IMR-90 (cell line): Measurements from ENCODE around the gene TMEM131. TPM values are rescaled to one million over a fixed set of nuclear protein-coding genes. Genes with fewer than 3 reads are reported as not detected.
A peak's percentile ranks its signal among the peaks of the same experiment; 100 is the strongest.

Experiments used
- ATAC-seq: fragments of 200-7000 bp; cut with Tn5 transposase; 2 replicates; pipeline ENCODE4 v1.9.1; 2020; ENCODE audit warnings: low read depth, mild to moderate bottlenecking, moderate library complexity
- BruUV-seq: library from RNA; stranded (reverse); fragments of 400-500 nt; replicated peaks from 2 replicates; lab custom pipeline; 2021; lab: Mats Ljungman, UMichigan
- CTCF ChIA-PET: fragments of 300-600 bp; formaldehyde crosslinking; extraction: SDS; loops from one replicate; lab custom pipeline; 2021; ENCODE audit warnings: antibody characterized with exemption; lab: Yijun Ruan, JAX
- POLR2A ChIA-PET: fragments of 300-600 bp; sonication (Branson Sonifier 250); formaldehyde crosslinking; loops from one replicate; lab custom pipeline; 2022; ENCODE audit warnings: antibody characterized with exemption; ENCODE audit not compliant: unreplicated experiment; lab: Charles Lee
- DNase-seq: peaks from one replicate; pipeline ENCODE4 v3.0.0; 2013
- H2AFZ ChIP-seq: replicated peaks from 2 replicates; pipeline ENCODE3; 2013; ENCODE audit warnings: low read length, mild to moderate bottlenecking; ENCODE audit not compliant: poor library complexity
- H2AK5ac ChIP-seq: 2 replicates; pipeline ENCODE4 v1.6.1; 2013; ENCODE audit warnings: low read depth, low read length, inconsistent platforms
- H2AK9ac ChIP-seq: replicated peaks from 2 replicates; pipeline ENCODE3; 2013; ENCODE audit warnings: mild to moderate bottlenecking, low read depth, low read length, moderate library complexity; ENCODE audit not compliant: poor library complexity
- H2BK120ac ChIP-seq: 2 replicates; pipeline ENCODE4 v1.6.1; 2013; ENCODE audit warnings: low read depth, low read length, inconsistent platforms
- H2BK15ac ChIP-seq: 3 replicates; pipeline ENCODE4 v1.6.1; 2013; ENCODE audit warnings: low read depth, low read length, inconsistent platforms
- H2BK20ac ChIP-seq: 2 replicates; pipeline ENCODE4 v1.6.1; 2013; ENCODE audit warnings: low read depth, mild to moderate bottlenecking, inconsistent platforms, low read length, moderate library complexity
- H2BK5ac ChIP-seq: 2 replicates; pipeline ENCODE4 v1.6.1; 2013; ENCODE audit warnings: mild to moderate bottlenecking, low read depth, low read length, inconsistent platforms; ENCODE audit not compliant: poor library complexity, severe bottlenecking
- H3K14ac ChIP-seq: replicated peaks from 2 replicates; pipeline ENCODE4 v1.6.1; 2013; ENCODE audit warnings: low read depth, low read length, inconsistent platforms
- H3K18ac ChIP-seq: 2 replicates; pipeline ENCODE4 v1.6.1; 2013; ENCODE audit warnings: low read depth, low read length, control low read depth
- H3K23ac ChIP-seq: 2 replicates; pipeline ENCODE4 v1.6.1; 2013; ENCODE audit warnings: low read depth, low read length, inconsistent platforms
- H3K27ac ChIP-seq: 2 replicates; pipeline ENCODE4 v1.5.1; 2013; ENCODE audit warnings: mild to moderate bottlenecking, control low read depth, low read length; ENCODE audit not compliant: insufficient read depth
- H3K27me3 ChIP-seq: 2 replicates; pipeline ENCODE4 v1.6.1; 2013; ENCODE audit warnings: low read length; ENCODE audit not compliant: control insufficient read depth, insufficient read depth
- H3K36me3 ChIP-seq: 2 replicates; pipeline ENCODE4 v1.6.1; 2013; ENCODE audit warnings: low read length, mixed read lengths; ENCODE audit not compliant: control insufficient read depth, insufficient read depth
- H3K4ac ChIP-seq: 2 replicates; pipeline ENCODE4 v1.6.1; 2013; ENCODE audit warnings: low read depth, low read length, inconsistent platforms
- H3K4me1 ChIP-seq: 2 replicates; pipeline ENCODE4 v1.6.1; 2013; ENCODE audit warnings: low read length, mixed read lengths; ENCODE audit not compliant: control insufficient read depth, insufficient read depth
- H3K4me2 ChIP-seq: 2 replicates; pipeline ENCODE4 v1.6.1; 2013; ENCODE audit warnings: low read depth, mild to moderate bottlenecking, control low read depth, low read length, moderate library complexity
- H3K4me3 ChIP-seq: 2 replicates; pipeline ENCODE4 v1.5.1; 2013; ENCODE audit warnings: low read depth, mild to moderate bottlenecking, control low read depth, low read length, moderate library complexity; ENCODE audit not compliant: insufficient read depth
- H3K56ac ChIP-seq: 2 replicates; pipeline ENCODE4 v1.6.1; 2013; ENCODE audit warnings: low read length, inconsistent platforms; ENCODE audit not compliant: insufficient read depth; ENCODE audit errors: extremely low read depth
- H3K79me1 ChIP-seq, 2 experiments: 2 replicates each; pipeline ENCODE4 v1.6.1; 2013; ENCODE audit warnings: low read length in 2 of 2, inconsistent platforms in 1 of 2, low read depth in 1 of 2
- H3K9ac ChIP-seq: 2 replicates; pipeline ENCODE4 v1.6.1; 2013; ENCODE audit warnings: low read depth, low read length, control low read depth
- H3K9me1 ChIP-seq: 2 replicates; pipeline ENCODE4 v1.6.1; 2013; ENCODE audit warnings: low read length, inconsistent platforms; ENCODE audit not compliant: insufficient read depth
- H3K9me3 ChIP-seq: 2 replicates; pipeline ENCODE4 v1.6.1; 2013; ENCODE audit warnings: low read length; ENCODE audit not compliant: control insufficient read depth, insufficient read depth
- H4K20me1 ChIP-seq: 2 replicates; pipeline ENCODE4 v1.6.1; 2013; ENCODE audit warnings: low read length, inconsistent platforms; ENCODE audit not compliant: insufficient read depth
- H4K5ac ChIP-seq: 2 replicates; pipeline ENCODE4 v1.6.1; 2013; ENCODE audit warnings: mild to moderate bottlenecking, low read depth, low read length, control low read depth
- H4K8ac ChIP-seq, 2 experiments: 2 replicates each; pipeline ENCODE4 v1.6.1; 2013; ENCODE audit warnings: low read depth in 2 of 2, low read length in 2 of 2, control low read depth in 1 of 2, inconsistent platforms in 1 of 2
- H4K91ac ChIP-seq: 2 replicates; pipeline ENCODE4 v1.6.1; 2013; ENCODE audit warnings: low read depth, low read length, inconsistent platforms; ENCODE audit not compliant: insufficient read depth
- CHD1 ChIP-seq: IDR thresholded peaks from 2 replicates; pipeline ENCODE4 v1.6.1; 2012; ENCODE audit warnings: low read depth, low read length, improper control_type of control experiment
- FOS ChIP-seq: fragments of 150-350 bp; IDR thresholded peaks from 2 replicates; pipeline ENCODE4 v1.6.1; 2016; ENCODE audit warnings: low read depth, low read length
- MAFK ChIP-seq: IDR thresholded peaks from 2 replicates; pipeline ENCODE4 v1.6.1; 2012; ENCODE audit warnings: low read depth, low read length, improper control_type of control experiment
- MAZ ChIP-seq: IDR thresholded peaks from 2 replicates; pipeline ENCODE4 v1.6.1; 2012; ENCODE audit warnings: low read depth, mild to moderate bottlenecking, low read length, improper control_type of control experiment, moderate library complexity, borderline replicate concordance
- NFE2L2 ChIP-seq: fragments of 150-350 bp; IDR thresholded peaks from 2 replicates; pipeline ENCODE4 v1.6.1; 2016; ENCODE audit warnings: low read depth, mild to moderate bottlenecking, low read length
- POLR2A ChIP-seq: IDR thresholded peaks from 2 replicates; pipeline ENCODE4 v1.6.1; 2012; ENCODE audit warnings: mild to moderate bottlenecking, low read depth, low read length
- RCOR1 ChIP-seq: IDR thresholded peaks from 2 replicates; pipeline ENCODE4 v1.6.1; 2012; ENCODE audit warnings: mild to moderate bottlenecking, low read length, improper control_type of control experiment; ENCODE audit not compliant: insufficient replicate concordance
- RFX5 ChIP-seq: IDR thresholded peaks from 2 replicates; pipeline ENCODE4 v1.8.0; 2012; ENCODE audit warnings: low read depth, mild to moderate bottlenecking, low read length, moderate library complexity
- dilution Hi-C: fragments of 300-500 bp; cut with HindIII; formaldehyde crosslinking; loops from one replicate; pipeline ENCODE4 v1.14.3; 2018; ENCODE audit warnings: low sequenced_read_pairs; ENCODE audit not compliant: unreplicated experiment
- in situ Hi-C: fragments of 300-500 bp; cut with MboI; formaldehyde crosslinking; loops from 3 replicates; pipeline ENCODE4 v1.14.3; 2019; ENCODE audit warnings: low sequenced_read_pairs, inconsistent platforms, mixed read lengths
- intact Hi-C: fragments of 100-400 bp; cut with micrococcal nuclease; formaldehyde crosslinking; loops from 2 replicates; pipeline ENCODE4 v1.10.0; 2022
- polyA plus RNA-seq, 3 experiments: library from polyadenylated mRNA; depleted of rRNA; stranded (reverse); fragments of >200 nt; gene quantifications; 2 replicates each; pipeline ENCODE4 v1.2.3, GENCODE V29; 2012; ENCODE audit warnings: low replicate concordance in 1 of 3
- total RNA-seq: library from RNA; depleted of rRNA; stranded (reverse); fragments of >200 nt; gene quantifications from 2 replicates; pipeline ENCODE4 v1.2.3, GENCODE V29; 2012
- TF ChIP-seq, protein P1 (sequence below): fragments of 150-350 bp; IDR thresholded peaks from 2 replicates; pipeline ENCODE4 v1.6.1; 2016; ENCODE audit warnings: low read depth, mild to moderate bottlenecking, low read length, moderate library complexity, borderline replicate concordance
- TF ChIP-seq, protein P2 (sequence below): conservative IDR thresholded peaks from 2 replicates; pipeline ENCODE4 v1.5.1; 2012; ENCODE audit warnings: mild to moderate bottlenecking, low read depth, low read length, improper control_type of control experiment

The TMEM131 gene
- total and polyA plus RNA-seq, 2 of the 4 experiments (the other 2 are of a cell fraction) = 13.3 to 14.0 TPM

DNA sequence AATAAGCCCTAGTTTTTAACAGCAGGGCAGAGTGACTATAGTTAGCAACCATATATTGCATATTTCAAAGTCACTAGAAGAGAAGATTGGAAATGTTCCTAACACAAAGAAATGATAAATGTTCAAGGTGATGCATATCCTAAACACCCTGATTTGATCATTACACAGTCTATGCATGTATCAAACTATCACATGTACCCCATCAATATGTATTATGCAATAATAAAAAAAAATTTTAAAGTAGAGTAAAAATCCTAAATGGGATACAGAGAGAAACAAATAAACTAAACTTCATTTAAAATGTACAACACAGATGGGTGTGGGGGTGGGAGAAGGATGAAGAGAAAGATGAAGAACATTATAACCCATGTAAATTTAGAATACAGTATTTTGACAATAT, 93.9 kb downstream of the TMEM131 start:
- dilution Hi-C loops = no loop called here
- H2BK15ac ChIP-seq = no peak overlapping the region
- no peak overlapping the region for H3K27ac ChIP-seq
- no peaks in the 10 kb centered on the region for H4K20me1 ChIP-seq
- no peak overlapping the region for H3K9ac ChIP-seq
- no peak overlapping the region for H3K4me2 ChIP-seq
- H2BK20ac ChIP-seq = no peak overlapping the region
- no peak overlapping the region for H3K56ac ChIP-seq
- H2AK5ac ChIP-seq = no peak overlapping the region
- no peak overlapping the region for H3K4ac ChIP-seq
- no peaks in the 10 kb centered on the region for H3K27me3 ChIP-seq
- H3K23ac ChIP-seq = no peak overlapping the region
- H4K91ac ChIP-seq = no peak overlapping the region
- BruUV-seq = no TSS peak
- H2BK5ac ChIP-seq = no peak overlapping the region
- H2BK120ac ChIP-seq = no peak overlapping the region
- peaks cover 2% of the 10 kb centered on the region; the same call in 1 of the 2 replicates for H3K9me3 ChIP-seq
- CTCF ChIA-PET = no interaction called here
- in situ Hi-C loops = no loop called here
- ATAC-seq (no peak), DNase-seq (no peak)
- TF ChIP-seq MAFK (no peak), NFE2L2 (no peak), RFX5 (no peak), CHD1 (no peak), RCOR1 (no peak), FOS (no peak), MAZ (no peak), POLR2A (no peak)
- TF ChIP-seq, protein P1, sequence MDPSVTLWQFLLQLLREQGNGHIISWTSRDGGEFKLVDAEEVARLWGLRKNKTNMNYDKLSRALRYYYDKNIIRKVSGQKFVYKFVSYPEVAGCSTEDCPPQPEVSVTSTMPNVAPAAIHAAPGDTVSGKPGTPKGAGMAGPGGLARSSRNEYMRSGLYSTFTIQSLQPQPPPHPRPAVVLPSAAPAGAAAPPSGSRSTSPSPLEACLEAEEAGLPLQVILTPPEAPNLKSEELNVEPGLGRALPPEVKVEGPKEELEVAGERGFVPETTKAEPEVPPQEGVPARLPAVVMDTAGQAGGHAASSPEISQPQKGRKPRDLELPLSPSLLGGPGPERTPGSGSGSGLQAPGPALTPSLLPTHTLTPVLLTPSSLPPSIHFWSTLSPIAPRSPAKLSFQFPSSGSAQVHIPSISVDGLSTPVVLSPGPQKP = no peak
- TF ChIP-seq, protein P2, sequence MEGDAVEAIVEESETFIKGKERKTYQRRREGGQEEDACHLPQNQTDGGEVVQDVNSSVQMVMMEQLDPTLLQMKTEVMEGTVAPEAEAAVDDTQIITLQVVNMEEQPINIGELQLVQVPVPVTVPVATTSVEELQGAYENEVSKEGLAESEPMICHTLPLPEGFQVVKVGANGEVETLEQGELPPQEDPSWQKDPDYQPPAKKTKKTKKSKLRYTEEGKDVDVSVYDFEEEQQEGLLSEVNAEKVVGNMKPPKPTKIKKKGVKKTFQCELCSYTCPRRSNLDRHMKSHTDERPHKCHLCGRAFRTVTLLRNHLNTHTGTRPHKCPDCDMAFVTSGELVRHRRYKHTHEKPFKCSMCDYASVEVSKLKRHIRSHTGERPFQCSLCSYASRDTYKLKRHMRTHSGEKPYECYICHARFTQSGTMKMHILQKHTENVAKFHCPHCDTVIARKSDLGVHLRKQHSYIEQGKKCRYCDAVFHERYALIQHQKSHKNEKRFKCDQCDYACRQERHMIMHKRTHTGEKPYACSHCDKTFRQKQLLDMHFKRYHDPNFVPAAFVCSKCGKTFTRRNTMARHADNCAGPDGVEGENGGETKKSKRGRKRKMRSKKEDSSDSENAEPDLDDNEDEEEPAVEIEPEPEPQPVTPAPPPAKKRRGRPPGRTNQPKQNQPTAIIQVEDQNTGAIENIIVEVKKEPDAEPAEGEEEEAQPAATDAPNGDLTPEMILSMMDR = no peak
- H3K36me3 ChIP-seq = peaks cover 4% of the 10 kb centered on the region; the same call in 1 of the 2 replicates
- H3K4me1 ChIP-seq = no peaks in the 10 kb centered on the region
- no peak overlapping the region for H4K8ac ChIP-seq
- peak overlapping the region; percentile 78; the same call in 1 of the 2 replicates for H3K18ac ChIP-seq
- intact Hi-C loops = loop anchor here (5.0 kb wide), 1 partner anchor 35 kb away; no protein-coding TSS in a partner anchor
- H3K9me1 ChIP-seq = 0 out of 2 replicates have a peak, but pooled peaks cover 3% of the 10 kb centered on the region
- POLR2A ChIA-PET = no interaction called here
- H4K5ac ChIP-seq = no peak overlapping the region
- H3K79me1 ChIP-seq = peaks cover 8 to 27% of the 10 kb centered on the region in 2 experiments
- no peak overlapping the region for H3K4me3 ChIP-seq
- H2AK9ac ChIP-seq = no peak overlapping the region
- no peak overlapping the region for H2AFZ ChIP-seq
- H3K14ac ChIP-seq = no peak overlapping the region
